GM18511 (cell line): Measurements from ENCODE around the gene COQ10A.
A peak's percentile ranks its signal among the peaks of the same experiment; 100 is the strongest.
"Not testable (repeated sequence)": the region's sequence is repeated elsewhere in the genome, so short reads cannot be mapped to it uniquely, and the experiment has no call there.

ENCODE experiments used
- ATAC-seq: cut with Tn5 transposase; IDR thresholded peaks from one replicate; pipeline ENCODE4 v1.9.1; 2021; ENCODE audit warnings: mild to moderate bottlenecking, moderate library complexity; ENCODE audit not compliant: unreplicated experiment

Gene COQ10A

GRCh38 chr12:56272468-56272867, 5.7 kb downstream of the COQ10A start:
- not testable (repeated sequence) for ATAC-seq

GRCh38 chr12:56274299-56274698, 7.6 kb downstream of the COQ10A start:
- no peak for ATAC-seq

- ATAC-seq, result no peak
Observed at GRCh38 chr12:56278905-56279304, 12.2 kb downstream of the COQ10A start.

GRCh38 chr12:56280849-56281248, 14.1 kb downstream of the COQ10A start:
- no peak for ATAC-seq

- no peak for ATAC-seq
Observed at GRCh38 chr12:56282030-56282429, 15.3 kb downstream of the COQ10A start.

GRCh38 chr12:56282579-56282978, 15.8 kb downstream of the COQ10A start:
- no peak for ATAC-seq

GRCh38 chr12:56284263-56284662, 17.5 kb downstream of the COQ10A start:
- ATAC-seq, result not testable (repeated sequence)

- ATAC-seq, result no peak
Observed at GRCh38 chr12:56286044-56286830, 19.5 kb downstream of the COQ10A start.

- ATAC-seq, result no peak
Observed at GRCh38 chr12:56288705-56289387, 22.1 kb downstream of the COQ10A start.

GRCh38 chr12:56293795-56294194, 27.1 kb downstream of the COQ10A start:
- no peak for ATAC-seq

- no peak for ATAC-seq
Observed at GRCh38 chr12:56296295-56296694, 29.6 kb downstream of the COQ10A start.

- no peak for ATAC-seq
Observed at GRCh38 chr12:56297400-56297799, 30.7 kb downstream of the COQ10A start.

GRCh38 chr12:56298828-56299227, 32.1 kb downstream of the COQ10A start:
- ATAC-seq, result no peak

- peak; percentile 3 for ATAC-seq
Observed at GRCh38 chr12:56299308-56299852, 32.6 kb downstream of the COQ10A start.

- ATAC-seq, result peak; percentile 92
Observed at GRCh38 chr12:56299853-56300643, 33.3 kb downstream of the COQ10A start, which contains the start of gene CS. Gene CS, minus strand, starts transcription at chr12:56300330. Its CDS starts 129 bp downstream, at chr12:56300201.

GRCh38 chr12:56300644-56301464, 34.1 kb downstream of the COQ10A start:
- ATAC-seq, result no peak

- ATAC-seq, result no peak
Observed at GRCh38 chr12:56304276-56304675, 37.5 kb downstream of the COQ10A start.

- no peak for ATAC-seq
Observed at GRCh38 chr12:56304872-56305590, 38.3 kb downstream of the COQ10A start.

- no peak for ATAC-seq
Observed at GRCh38 chr12:56307221-56307965, 40.7 kb downstream of the COQ10A start.
